ENCODE measurements around the gene SIGLEC1.

The SIGLEC1 gene

DNA sequence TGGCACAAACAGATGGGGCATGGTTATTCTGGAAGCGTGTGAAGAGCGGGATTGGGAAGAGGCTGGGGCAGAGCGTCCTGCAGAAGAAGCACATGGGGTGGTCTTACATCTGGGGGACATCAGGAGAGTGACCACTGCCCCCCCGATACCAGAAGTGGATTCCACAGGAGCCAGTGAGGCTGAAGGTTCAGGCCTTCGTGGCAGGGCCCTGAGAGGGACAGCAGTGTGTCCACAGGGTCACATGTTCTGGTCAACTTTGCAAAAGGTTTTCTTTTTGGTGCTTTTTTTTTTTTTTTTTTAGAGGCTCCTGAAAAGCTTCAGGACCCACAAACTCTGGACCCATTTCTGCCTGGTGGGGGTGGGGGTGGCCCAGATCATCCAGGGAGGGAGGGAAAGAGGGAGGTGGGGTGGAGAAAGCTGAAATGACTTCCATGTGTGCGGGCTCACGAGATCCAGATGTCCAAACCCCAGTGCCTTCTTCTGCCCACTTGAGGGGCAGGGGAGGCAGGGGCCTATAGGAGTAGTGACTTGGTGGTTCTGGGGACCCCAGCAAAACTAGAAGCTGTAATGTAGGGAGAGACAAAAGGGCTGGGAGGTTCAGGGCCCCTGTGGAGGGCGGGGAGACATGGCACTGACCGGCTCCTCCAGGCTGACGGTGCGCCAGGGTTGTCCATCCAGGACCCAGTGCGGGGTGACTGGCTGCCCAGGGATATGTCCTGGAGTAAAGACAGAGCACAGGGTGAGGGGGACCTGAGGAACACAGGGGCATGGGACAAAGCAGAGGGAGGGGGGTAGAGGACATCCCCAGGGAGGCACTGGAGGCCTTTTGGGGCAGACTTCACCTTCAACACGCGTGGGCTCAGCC lies 33.3 kb downstream of the SIGLEC1 start:
- DNase-seq: peak; percentile 26

DNA sequence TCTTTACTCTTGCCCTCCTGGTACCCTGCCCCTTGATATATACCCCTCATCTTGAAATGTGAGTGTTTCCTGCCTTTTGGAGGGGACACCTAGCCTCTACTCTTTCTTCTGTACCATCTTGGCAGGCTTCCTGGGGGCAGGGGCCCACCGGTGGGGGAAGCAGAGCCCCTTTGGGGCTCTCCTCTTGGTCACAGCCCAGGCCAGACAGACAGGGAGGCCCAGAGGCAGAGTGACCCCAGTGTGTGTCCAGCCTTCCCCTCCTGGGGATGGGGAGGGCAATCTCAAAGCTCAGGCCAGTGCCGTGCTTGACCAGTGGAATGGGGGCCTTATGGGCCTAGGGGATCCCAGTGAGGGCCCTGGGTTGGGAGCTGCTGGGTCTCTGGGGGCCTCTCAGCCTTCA lies 34.2 kb downstream of the SIGLEC1 start:
- no peak for DNase-seq

DNA sequence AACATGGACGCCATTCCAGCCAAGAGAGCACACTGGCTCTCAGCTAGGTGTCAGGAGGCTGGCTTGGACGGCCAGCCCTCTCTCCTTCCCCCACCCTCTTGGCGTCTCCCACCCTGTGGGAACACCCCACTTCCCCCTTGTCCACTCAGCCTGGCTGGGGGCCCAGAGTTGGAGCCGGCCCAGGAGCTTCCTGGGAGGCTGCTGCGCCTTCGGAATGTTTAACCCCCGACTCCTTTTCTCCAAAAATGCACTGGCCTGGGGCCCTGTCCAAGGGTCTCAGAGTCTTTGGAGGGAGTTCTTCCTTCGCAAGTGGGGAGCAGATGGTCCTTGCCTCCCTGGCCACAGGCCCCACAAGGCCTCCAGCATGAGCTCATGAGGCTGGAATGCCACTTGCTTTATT lies 34.7 kb downstream of the SIGLEC1 start:
- peak; percentile 37 for DNase-seq

- no peak for DNase-seq
Observed at GRCh38 chr20:3674995-3675900, 37.2 kb downstream of the SIGLEC1 start.

DNA sequence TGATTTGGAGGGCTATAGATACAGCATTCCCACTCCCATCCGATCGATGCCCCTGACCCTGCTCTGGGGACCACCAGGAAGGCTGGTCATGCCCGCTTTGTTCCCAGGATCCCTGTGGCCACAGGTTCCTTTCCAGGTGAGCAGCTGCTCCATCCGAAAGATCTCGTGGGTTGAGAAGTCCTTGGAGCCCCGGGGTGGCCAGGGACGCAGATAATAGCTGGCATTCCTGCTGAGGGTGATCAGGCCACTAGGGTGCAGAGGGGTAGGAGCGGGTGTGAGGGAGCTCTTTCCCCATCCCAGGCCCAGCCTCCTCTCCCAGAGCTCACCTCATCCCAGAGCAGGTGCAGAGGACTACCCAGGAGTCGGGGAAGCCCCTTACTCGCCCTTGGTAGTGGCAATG lies 38.0 kb downstream of the SIGLEC1 start:
- no peak for DNase-seq

DNA sequence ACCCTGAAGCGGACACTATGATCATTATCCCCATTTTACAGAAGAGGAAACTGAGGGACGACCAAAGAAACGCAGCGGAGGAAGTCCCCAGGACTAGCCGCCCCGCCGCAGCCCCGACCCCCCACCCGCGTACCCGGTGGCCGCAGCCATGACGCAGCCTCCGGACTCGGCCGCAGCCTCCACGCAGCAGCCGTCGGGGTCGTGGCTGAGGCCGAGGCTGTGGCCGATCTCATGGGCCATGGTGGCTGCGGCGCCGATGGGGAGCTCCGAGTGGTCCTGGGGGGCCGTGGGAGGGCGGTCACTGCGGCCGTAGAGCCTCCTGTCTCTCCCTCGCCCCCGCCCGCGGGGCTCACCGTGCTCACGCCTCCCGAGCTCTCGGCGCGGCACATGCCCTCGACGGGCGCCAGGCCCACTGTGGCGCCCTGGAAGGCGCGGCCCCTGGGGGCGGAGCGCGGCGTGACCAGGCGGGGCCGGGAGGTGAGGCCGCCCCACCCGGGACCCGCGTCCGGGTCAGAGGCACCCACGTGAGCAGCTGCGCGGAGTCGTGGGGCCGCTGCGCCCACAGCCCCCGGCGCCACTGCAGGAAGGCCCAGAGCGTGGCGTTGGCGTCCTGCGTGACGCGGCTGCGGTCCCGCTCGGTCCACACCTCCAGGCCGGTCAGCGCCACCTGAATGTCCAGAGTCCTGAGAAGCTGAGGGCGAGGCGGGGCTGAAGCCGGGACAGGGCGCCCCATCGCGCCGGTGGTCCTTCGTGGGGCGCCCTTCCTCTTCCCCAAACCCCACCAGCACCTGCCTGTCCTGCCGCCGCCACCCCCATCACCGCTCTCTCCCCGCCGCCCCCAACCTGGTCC lies 39.0 kb downstream of the SIGLEC1 start:
- DNase-seq: no peak

GRCh38 chr20:3672547-3673171 lies 39.7 kb downstream of the SIGLEC1 start:
- no peak for DNase-seq

DNA sequence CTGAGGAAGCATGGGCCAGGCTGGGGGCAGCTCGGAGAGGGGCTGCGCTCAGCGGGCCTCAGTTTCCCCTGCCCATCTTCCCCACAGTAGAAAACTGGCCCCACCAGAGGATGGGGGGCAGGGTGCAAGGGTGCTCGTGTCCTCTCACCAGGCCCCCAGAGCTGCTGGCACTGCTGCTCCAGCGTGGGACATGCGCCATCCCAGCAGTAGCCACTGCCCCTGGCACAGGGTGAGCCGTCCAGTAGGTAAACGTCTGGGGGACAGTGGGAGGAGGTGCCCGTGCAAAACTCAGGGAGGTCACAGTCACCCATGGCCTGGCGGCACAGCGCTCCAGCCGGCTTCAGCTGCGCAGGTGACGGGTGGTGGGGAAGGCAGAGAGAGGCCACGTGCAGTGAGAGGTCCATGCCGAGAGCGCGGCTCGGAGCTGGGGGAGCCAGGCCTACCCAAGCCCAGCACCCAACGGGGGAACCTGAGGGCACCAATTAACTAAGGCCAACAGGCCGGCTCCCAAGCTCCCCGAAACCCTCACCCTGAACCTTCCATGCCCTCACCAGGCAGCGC lies 40.3 kb downstream of the SIGLEC1 start:
- DNase-seq: no peak

GRCh38 chr20:3670945-3671344 lies 41.5 kb downstream of the SIGLEC1 start:
- DNase-seq: no peak

GRCh38 chr20:3670511-3670910 lies 41.9 kb downstream of the SIGLEC1 start:
- peak; percentile 34 for DNase-seq

GRCh38 chr20:3669710-3670367 lies 42.6 kb downstream of the SIGLEC1 start:
- DNase-seq: peak; percentile 40

DNA sequence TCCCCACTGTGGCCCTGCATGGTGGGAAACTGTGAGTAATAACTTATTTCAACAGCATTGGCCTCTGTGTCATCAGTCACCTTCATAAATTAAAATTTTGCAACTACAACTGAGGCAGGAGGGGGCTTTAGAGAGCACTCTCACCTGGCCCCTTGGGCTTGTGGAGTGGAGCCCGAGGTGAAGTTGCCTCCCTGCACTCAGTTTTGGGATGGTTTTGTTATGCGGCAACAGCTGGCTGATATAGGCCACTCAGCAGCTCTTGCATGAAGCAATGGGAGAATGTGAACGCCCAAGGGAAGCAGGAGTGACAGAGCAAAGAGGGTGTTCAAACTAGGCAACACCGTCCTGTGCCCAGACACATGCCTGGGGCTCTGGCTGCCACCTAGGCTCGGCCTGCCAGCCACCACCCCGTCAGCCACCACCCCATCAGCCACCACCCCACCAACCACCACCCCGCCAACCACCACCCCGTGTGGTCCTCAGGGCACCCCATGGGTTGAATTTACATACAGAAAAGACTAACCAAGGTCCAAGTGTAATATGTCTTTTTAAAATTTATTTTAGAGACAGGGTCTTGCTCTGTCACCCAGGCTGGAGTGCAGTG lies 44.9 kb downstream of the SIGLEC1 start:
- DNase-seq: no peak

DNA sequence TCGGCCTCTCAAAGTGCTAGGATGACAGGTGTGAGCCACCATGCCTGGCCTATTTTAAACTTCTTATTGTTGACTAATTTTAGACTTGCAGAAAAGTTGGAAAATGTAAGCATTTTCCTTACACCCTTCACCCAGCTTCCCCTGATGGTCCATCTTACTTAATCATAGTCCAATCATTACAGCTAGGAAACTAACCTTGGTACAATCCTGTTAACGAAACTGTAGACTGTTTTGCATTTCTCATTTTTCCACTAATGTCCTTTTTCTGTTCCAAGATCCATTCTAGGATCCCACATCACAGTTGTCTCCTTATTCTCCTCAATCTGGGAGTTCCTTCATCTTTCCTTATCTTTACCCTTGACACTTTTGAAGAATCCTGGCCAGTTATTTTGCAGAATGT lies 48.5 kb downstream of the SIGLEC1 start:
- no peak for DNase-seq

- DNase-seq: no peak
Observed at GRCh38 chr20:3663031-3663701, 49.2 kb downstream of the SIGLEC1 start, which contains the start of gene GFRA4. TSS of gene GFRA4 (minus strand) at chr20:3663399. CDS start at chr20:3663399, 0 bp downstream.

All from fibroblast of skin of back (primary cell).